Fibroblast of villous mesenchyme (primary cell): ENCODE data around the gene SUSD6. TPM values are rescaled to one million over a fixed set of nuclear protein-coding genes. Genes with fewer than 3 reads are reported as not detected.

Experiments
- DNase-seq: peaks from one replicate; pipeline ENCODE4 v3.0.0-alpha.2; 2010; ENCODE audit warnings: low read depth
- H3K4me3 ChIP-seq: 2 replicates; pipeline ENCODE4 v1.5.1; 2011; ENCODE audit warnings: low read depth, mild to moderate bottlenecking, low read length
- CTCF ChIP-seq: IDR thresholded peaks from 2 replicates; pipeline ENCODE4 v1.5.1; 2012; ENCODE audit warnings: low read depth, mild to moderate bottlenecking, low read length; ENCODE audit not compliant: insufficient read depth
- total RNA-seq: library from RNA; depleted of rRNA; stranded (reverse); fragments of >200 nt; gene quantifications from 2 replicates; pipeline ENCODE4 v1.2.3, GENCODE V29; 2012

SUSD6 gene
- total RNA-seq, 1 donor, result 12.5 TPM

- no peak overlapping the region for H3K4me3 ChIP-seq
- no peak for DNase-seq
- no peak for TF ChIP-seq CTCF
These were observed 129.7 kb downstream of the SUSD6 start for GRCh38 chr14:69741055-69741454.

GRCh38 chr14:69749956-69750355, 138.6 kb downstream of the SUSD6 start:
- TF ChIP-seq CTCF, result no peak
- DNase-seq, result no peak
- H3K4me3 ChIP-seq, result no peak overlapping the region

GRCh38 chr14:69750495-69750894, 139.1 kb downstream of the SUSD6 start:
- TF ChIP-seq CTCF, result no peak
- no peak overlapping the region for H3K4me3 ChIP-seq
- DNase-seq, result no peak

- DNase-seq, result no peak
- no peak overlapping the region for H3K4me3 ChIP-seq
- no peak for TF ChIP-seq CTCF
These were observed 141.4 kb downstream of the SUSD6 start for GRCh38 chr14:69752773-69753172.

GRCh38 chr14:69753860-69754259, 142.5 kb downstream of the SUSD6 start:
- no peak overlapping the region for H3K4me3 ChIP-seq
- no peak for DNase-seq
- no peak for TF ChIP-seq CTCF

GRCh38 chr14:69754487-69754886, 143.1 kb downstream of the SUSD6 start:
- TF ChIP-seq CTCF, result no peak
- no peak for DNase-seq
- no peak overlapping the region for H3K4me3 ChIP-seq

GRCh38 chr14:69755296-69755695, 143.9 kb downstream of the SUSD6 start:
- no peak for TF ChIP-seq CTCF
- H3K4me3 ChIP-seq, result no peak overlapping the region
- DNase-seq, result no peak
